ENCODE data around the gene LARP1.

DNA sequence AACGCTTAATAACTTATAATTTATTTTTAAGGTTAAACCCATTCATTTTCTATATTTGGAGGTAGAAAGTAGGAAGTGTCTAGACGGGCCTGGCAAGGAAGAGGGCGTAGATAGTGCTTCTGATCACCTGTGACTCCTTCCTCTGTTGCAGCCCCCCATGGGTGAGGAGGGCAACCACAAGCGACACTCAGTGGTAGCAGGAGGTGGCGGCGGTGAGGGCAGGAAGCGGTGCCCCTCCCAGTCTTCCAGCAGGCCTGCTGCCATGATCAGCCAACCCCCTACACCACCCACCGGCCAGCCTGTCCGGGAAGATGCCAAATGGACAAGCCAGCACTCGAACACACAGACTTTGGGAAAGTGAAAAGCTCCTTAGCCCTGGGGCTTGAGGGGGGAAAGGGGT lies 58.6 kb downstream of the LARP1 start:
- no peak for TF ChIP-seq CHD4 (IDR thresholded peaks at IDR 0.05; ENCODE audit: insufficient read depth, insufficient replicate concordance, low read depth, low read length, poor library complexity, severe bottlenecking)
- TF ChIP-seq ZNF354B (CRISPR knock-in tag; IDR thresholded peaks at IDR 0.05) = no peak
- TF ChIP-seq, protein P1, sequence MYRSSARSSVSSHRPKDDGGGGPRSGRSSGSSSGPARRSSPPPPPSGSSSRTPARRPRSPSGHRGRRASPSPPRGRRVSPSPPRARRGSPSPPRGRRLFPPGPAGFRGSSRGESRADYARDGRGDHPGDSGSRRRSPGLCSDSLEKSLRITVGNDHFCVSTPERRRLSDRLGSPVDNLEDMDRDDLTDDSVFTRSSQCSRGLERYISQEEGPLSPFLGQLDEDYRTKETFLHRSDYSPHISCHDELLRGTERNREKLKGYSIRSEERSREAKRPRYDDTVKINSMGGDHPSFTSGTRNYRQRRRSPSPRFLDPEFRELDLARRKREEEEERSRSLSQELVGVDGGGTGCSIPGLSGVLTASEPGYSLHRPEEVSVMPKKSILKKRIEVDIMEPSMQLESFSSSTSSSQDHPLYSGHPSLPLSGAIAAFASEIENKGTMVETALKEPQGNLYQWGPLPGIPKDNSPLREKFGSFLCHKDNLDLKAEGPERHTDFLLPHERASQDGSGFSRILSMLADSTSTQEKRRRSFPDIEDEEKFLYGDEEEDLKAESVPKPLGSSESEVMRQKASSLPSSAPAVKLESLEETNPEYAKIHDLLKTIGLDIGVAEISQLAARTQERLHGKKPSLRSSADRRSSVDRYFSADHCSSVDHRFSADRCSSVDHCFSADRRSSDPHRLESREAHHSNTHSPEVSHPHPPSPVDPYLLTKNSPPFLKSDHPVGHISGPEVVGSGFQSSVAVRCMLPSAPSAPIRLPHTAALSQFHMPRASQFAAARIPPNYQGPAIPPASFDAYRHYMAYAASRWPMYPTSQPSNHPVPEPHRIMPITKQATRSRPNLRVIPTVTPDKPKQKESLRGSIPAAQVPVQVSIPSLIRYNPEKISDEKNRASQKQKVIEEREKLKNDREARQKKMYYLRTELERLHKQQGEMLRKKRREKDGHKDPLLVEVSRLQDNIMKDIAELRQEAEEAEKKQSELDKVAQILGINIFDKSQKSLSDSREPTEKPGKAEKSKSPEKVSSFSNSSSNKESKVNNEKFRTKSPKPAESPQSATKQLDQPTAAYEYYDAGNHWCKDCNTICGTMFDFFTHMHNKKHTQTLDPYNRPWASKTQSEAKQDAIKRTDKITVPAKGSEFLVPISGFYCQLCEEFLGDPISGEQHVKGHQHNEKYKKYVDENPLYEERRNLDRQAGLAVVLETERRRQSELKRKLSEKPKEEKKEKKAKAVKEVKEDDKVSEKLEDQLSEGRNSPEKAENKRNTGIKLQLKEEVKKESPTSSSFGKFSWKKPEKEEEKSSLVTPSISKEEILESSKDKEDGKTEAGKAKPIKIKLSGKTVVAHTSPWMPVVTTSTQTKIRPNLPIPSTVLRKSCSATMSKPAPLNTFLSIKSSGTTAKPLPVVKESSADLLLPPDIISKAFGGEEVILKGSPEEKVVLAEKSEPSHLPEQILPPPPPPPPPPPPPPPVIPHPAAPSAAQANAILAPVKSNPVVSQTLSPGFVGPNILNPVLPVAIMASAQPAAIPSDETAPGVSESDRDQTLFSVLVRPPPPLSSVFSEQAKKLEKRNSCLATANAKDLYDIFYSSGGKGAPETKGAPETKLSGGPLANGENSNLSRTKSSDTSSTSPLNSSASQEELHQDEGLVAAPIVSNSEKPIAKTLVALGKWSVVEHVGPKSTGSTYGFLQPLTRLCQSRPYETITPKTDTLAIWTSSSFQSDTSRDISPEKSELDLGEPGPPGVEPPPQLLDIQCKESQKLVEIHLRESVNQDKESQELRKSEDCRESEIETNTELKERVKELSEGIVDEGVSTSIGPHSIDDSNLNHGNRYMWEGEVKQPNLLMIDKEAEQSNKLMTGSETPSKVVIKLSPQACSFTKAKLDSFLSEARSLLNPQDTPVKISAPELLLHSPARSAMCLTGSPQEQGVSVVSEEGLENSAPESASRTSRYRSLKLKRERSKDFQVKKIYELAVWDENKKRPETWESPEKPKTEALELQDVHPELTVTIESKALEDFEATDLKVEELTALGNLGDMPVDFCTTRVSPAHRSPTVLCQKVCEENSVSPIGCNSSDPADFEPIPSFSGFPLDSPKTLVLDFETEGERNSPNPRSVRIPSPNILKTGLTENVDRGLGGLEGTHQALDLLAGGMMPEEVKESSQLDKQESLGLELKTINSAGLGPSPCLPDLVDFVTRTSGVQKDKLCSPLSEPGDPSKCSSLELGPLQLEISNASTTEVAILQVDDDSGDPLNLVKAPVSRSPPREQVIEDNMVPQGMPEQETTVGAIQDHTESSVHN (IDR thresholded peaks at IDR 0.05; ENCODE audit: borderline replicate concordance in 1 of 2, low read depth in 1 of 2) = no peak
- TF ChIP-seq, protein P2, sequence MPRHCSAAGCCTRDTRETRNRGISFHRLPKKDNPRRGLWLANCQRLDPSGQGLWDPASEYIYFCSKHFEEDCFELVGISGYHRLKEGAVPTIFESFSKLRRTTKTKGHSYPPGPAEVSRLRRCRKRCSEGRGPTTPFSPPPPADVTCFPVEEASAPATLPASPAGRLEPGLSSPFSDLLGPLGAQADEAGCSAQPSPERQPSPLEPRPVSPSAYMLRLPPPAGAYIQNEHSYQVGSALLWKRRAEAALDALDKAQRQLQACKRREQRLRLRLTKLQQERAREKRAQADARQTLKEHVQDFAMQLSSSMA (CRISPR knock-in tag; IDR thresholded peaks at IDR 0.05) = no peak
- TF ChIP-seq FOXA1 (IDR thresholded peaks at IDR 0.05; ENCODE audit: borderline replicate concordance) = no peak
- TF ChIP-seq, protein P3, sequence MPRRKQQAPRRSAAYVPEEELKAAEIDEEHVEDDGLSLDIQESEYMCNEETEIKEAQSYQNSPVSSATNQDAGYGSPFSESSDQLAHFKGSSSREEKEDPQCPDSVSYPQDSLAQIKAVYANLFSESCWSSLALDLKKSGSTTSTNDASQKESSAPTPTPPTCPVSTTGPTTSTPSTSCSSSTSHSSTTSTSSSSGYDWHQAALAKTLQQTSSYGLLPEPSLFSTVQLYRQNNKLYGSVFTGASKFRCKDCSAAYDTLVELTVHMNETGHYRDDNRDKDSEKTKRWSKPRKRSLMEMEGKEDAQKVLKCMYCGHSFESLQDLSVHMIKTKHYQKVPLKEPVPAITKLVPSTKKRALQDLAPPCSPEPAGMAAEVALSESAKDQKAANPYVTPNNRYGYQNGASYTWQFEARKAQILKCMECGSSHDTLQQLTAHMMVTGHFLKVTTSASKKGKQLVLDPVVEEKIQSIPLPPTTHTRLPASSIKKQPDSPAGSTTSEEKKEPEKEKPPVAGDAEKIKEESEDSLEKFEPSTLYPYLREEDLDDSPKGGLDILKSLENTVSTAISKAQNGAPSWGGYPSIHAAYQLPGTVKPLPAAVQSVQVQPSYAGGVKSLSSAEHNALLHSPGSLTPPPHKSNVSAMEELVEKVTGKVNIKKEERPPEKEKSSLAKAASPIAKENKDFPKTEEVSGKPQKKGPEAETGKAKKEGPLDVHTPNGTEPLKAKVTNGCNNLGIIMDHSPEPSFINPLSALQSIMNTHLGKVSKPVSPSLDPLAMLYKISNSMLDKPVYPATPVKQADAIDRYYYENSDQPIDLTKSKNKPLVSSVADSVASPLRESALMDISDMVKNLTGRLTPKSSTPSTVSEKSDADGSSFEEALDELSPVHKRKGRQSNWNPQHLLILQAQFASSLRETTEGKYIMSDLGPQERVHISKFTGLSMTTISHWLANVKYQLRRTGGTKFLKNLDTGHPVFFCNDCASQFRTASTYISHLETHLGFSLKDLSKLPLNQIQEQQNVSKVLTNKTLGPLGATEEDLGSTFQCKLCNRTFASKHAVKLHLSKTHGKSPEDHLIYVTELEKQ (CRISPR knock-in tag; IDR thresholded peaks at IDR 0.05) = no peak
- TF ChIP-seq POLR2AphosphoS5 (IDR thresholded peaks at IDR 0.05; ENCODE audit: control insufficient read depth, insufficient read depth, low read depth, low read length) = no peak
- no peak for TF ChIP-seq DMBX1 (CRISPR knock-in tag; IDR thresholded peaks at IDR 0.05; ENCODE audit: borderline replicate concordance)
- no peak for TF ChIP-seq ARHGAP35 (IDR thresholded peaks at IDR 0.05; ENCODE audit: partially characterized antibody)
- TF ChIP-seq IFI16 (CRISPR knock-in tag; IDR thresholded peaks at IDR 0.05) = no peak
- TF ChIP-seq STAG1 (CRISPR knock-in tag; IDR thresholded peaks at IDR 0.05; ENCODE audit: borderline replicate concordance) = no peak
- no peak for TF ChIP-seq HDAC6 (IDR thresholded peaks at IDR 0.05; ENCODE audit: low read depth, low read length)
- TF ChIP-seq EZH2 (IDR thresholded peaks at IDR 0.05; ENCODE audit: borderline replicate concordance, low read depth, low read length) = no peak
